Keratinocyte (primary cell): ENCODE measurements around the gene NAALADL2. TPM values are rescaled to one million over a fixed set of nuclear protein-coding genes. Genes with fewer than 3 reads are reported as not detected.
A peak's percentile ranks its signal among the peaks of the same experiment; 100 is the strongest.

ENCODE experiments used
- DNase-seq: peaks from one replicate; pipeline ENCODE4 v3.0.0-alpha.2; 2011; ENCODE audit warnings: low read depth, missing footprints, low spot score
- FAIRE-seq: peaks from 2 replicates; lab custom pipeline; 2011; peaks lifted over from hg19 to GRCh38; lab: Jason Lieb, UNC
- H2AFZ ChIP-seq: 2 replicates; pipeline ENCODE4 v1.6.0; 2012; ENCODE audit warnings: low read length, control low read depth, inconsistent platforms; ENCODE audit not compliant: control insufficient read depth
- H3K27ac ChIP-seq: 2 replicates; pipeline ENCODE4 v1.5.1; 2011; ENCODE audit warnings: low read length; ENCODE audit not compliant: control insufficient read depth, insufficient read depth
- H3K27me3 ChIP-seq: 3 replicates; pipeline ENCODE4 v1.6.0; 2011; ENCODE audit warnings: low read length; ENCODE audit not compliant: control insufficient read depth, insufficient read depth; ENCODE audit errors: extremely low read depth
- H3K36me3 ChIP-seq, 2 experiments: 2 replicates in 1 of 2; 3 replicates in 1 of 2; pipeline ENCODE4 v1.5.1; 2011; ENCODE audit warnings: low read length in 2 of 2, mild to moderate bottlenecking in 1 of 2; ENCODE audit not compliant: control insufficient read depth in 2 of 2, insufficient read depth in 2 of 2; ENCODE audit errors: extremely low read depth in 1 of 2
- H3K4me1 ChIP-seq: 3 replicates; pipeline ENCODE4 v1.5.1; 2011; ENCODE audit warnings: low read length; ENCODE audit not compliant: control insufficient read depth, insufficient read depth; ENCODE audit errors: extremely low read depth
- H3K4me2 ChIP-seq: 3 replicates; pipeline ENCODE4 v1.6.0; 2011; ENCODE audit warnings: low read depth, low read length; ENCODE audit not compliant: control insufficient read depth, insufficient read depth; ENCODE audit errors: extremely low read depth
- H3K4me3 ChIP-seq, 3 experiments: fragments of 200-600 bp in 1 of 3; sonication (generic) in 1 of 3; 2 replicates in 2 of 3; 3 replicates in 1 of 3; pipeline ENCODE4 v1.5.1; 2011 to 2016; ENCODE audit warnings: low read length in 3 of 3, mild to moderate bottlenecking in 3 of 3, control low read depth in 2 of 3, inconsistent platforms in 1 of 3, low read depth in 1 of 3, mixed read lengths in 1 of 3, mixed run types in 1 of 3, moderate library complexity in 1 of 3; ENCODE audit not compliant: control insufficient read depth in 2 of 3, insufficient read depth in 2 of 3; ENCODE audit errors: extremely low read depth in 1 of 3
- H3K79me2 ChIP-seq: 2 replicates; pipeline ENCODE4 v1.6.0; 2012; ENCODE audit warnings: low read length; ENCODE audit not compliant: control insufficient read depth, insufficient read depth
- H3K9ac ChIP-seq: 3 replicates; pipeline ENCODE4 v1.6.0; 2011; ENCODE audit warnings: low read length; ENCODE audit not compliant: control insufficient read depth, insufficient read depth; ENCODE audit errors: extremely low read depth
- H3K9me1 ChIP-seq: 3 replicates; pipeline ENCODE4 v1.6.0; 2011; ENCODE audit warnings: low read length; ENCODE audit not compliant: control insufficient read depth, insufficient read depth; ENCODE audit errors: extremely low read depth
- H3K9me3 ChIP-seq: 2 replicates; pipeline ENCODE4 v1.5.1; 2012; ENCODE audit warnings: low read depth, low read length; ENCODE audit not compliant: control insufficient read depth
- H4K20me1 ChIP-seq: 3 replicates; pipeline ENCODE4 v1.6.0; 2011; ENCODE audit warnings: low read length; ENCODE audit not compliant: control insufficient read depth, insufficient read depth; ENCODE audit errors: extremely low read depth
- CTCF ChIP-seq, 3 experiments: IDR thresholded peaks in 1 of 3; conservative IDR thresholded peaks in 1 of 3; optimal IDR thresholded peaks in 1 of 3; 2 replicates in 2 of 3; 3 replicates in 1 of 3; pipeline versions ENCODE3 to v1.5.1; 2011; ENCODE audit warnings: low read length in 3 of 3, mild to moderate bottlenecking in 3 of 3, moderate library complexity in 2 of 3, control low read depth in 1 of 3, inconsistent platforms in 1 of 3; ENCODE audit not compliant: insufficient read depth in 2 of 3; ENCODE audit errors: extremely low read depth in 1 of 3
- EZH2 ChIP-seq: IDR thresholded peaks from one replicate; pipeline ENCODE4 v1.6.1; 2012; ENCODE audit warnings: inconsistent platforms, mild to moderate bottlenecking, low read length, moderate library complexity
- dilution Hi-C: fragments of 300-500 bp; cut with MboI; formaldehyde crosslinking; loops from one replicate; pipeline ENCODE4 v1.7.0; 2020; ENCODE audit warnings: low sequenced_read_pairs; ENCODE audit not compliant: extremely low pct_ligation_motif_present
- polyA plus RNA-seq, 5 experiments: library from polyadenylated mRNA; depleted of rRNA in 3 of 5; stranded (reverse) in 3 of 5; stranded (forward) in 1 of 5; unstranded in 1 of 5; fragments of >200 nt; gene quantifications; 1 replicate in 1 of 5; 2 replicates in 3 of 5; 3 replicates in 1 of 5; pipeline versions ENCODE4 v1.2.1 to v1.2.3, GENCODE V29; 2011 to 2012; ENCODE audit warnings: missing spikeins in 2 of 5, low read depth in 1 of 5, low replicate concordance in 1 of 5

Gene NAALADL2
- polyA plus RNA-seq, 1 donor (not counting 4 experiments of a cell fraction or from before 2014, with no cell fraction given) = 0.75 TPM

GRCh38 chr3:175558261-175558660 is 699.1 kb downstream of the NAALADL2 start:
- Histone ChIP-seq H3K9ac (no peak overlapping the region), H3K4me1 (no peaks in the 10 kb centered on the region), H3K79me2 (no peaks in the 10 kb centered on the region), H3K9me1 (no peaks in the 10 kb centered on the region), H3K9me3 (no peaks in the 10 kb centered on the region), H4K20me1 (no peaks in the 10 kb centered on the region), H3K27me3 (no peaks in the 10 kb centered on the region), H2AFZ (no peak overlapping the region), H3K4me2 (no peak overlapping the region), H3K36me3 (no peaks in the 10 kb centered on the region), H3K27ac (no peak overlapping the region), H3K4me3 (no peak overlapping the region)
- DNase-seq (no peak), FAIRE-seq (peak; percentile 70)
- TF ChIP-seq EZH2 (no peak), CTCF (optimal IDR thresholded peaks at IDR 0.05 in 1 of 3, IDR thresholded peaks at IDR 0.05 in 1 of 3, conservative IDR thresholded peaks at IDR 0.05 in 1 of 3; ENCODE audit: extremely low read depth in 1 of 3, insufficient read depth in 2 of 3, low read length in 3 of 3) (no peak)
- dilution Hi-C loops = no loop called here

- Histone ChIP-seq H3K4me3 (no peak overlapping the region), H3K9me1 (no peaks in the 10 kb centered on the region), H3K27ac (no peak overlapping the region), H3K79me2 (no peaks in the 10 kb centered on the region), H4K20me1 (no peaks in the 10 kb centered on the region), H2AFZ (no peak overlapping the region), H3K27me3 (no peaks in the 10 kb centered on the region), H3K36me3 (no peaks in the 10 kb centered on the region), H3K9ac (no peak overlapping the region), H3K9me3 (no peaks in the 10 kb centered on the region), H3K4me1 (no peaks in the 10 kb centered on the region), H3K4me2 (no peak overlapping the region)
- FAIRE-seq (no peak), DNase-seq (no peak)
- dilution Hi-C loops = no loop called here
- TF ChIP-seq EZH2 (no peak), CTCF (optimal IDR thresholded peaks at IDR 0.05 in 1 of 3, IDR thresholded peaks at IDR 0.05 in 1 of 3, conservative IDR thresholded peaks at IDR 0.05 in 1 of 3; ENCODE audit: extremely low read depth in 1 of 3, insufficient read depth in 2 of 3, low read length in 3 of 3) (no peak)
Observed at GRCh38 chr3:175564363-175564762, 705.2 kb downstream of the NAALADL2 start.
